Small intestine (tissue), 7 donors: Measurements from ENCODE around the gene MRTO4. TPM values are rescaled to one million over a fixed set of nuclear protein-coding genes. Genes with fewer than 3 reads are reported as not detected.

Experiments
- DNase-seq, 2 donors: peaks; one replicate each; pipeline versions ENCODE4 v3.0.0 to v3.0.0-alpha.2; 2013
- FAIRE-seq: peaks from 2 replicates; lab custom pipeline; 2012; peaks lifted over from hg19 to GRCh38; lab: Jason Lieb, UNC
- H3K27ac ChIP-seq, 3 donors: one replicate each; pipeline ENCODE4 v1.5.1; 2013; ENCODE audit warnings: low read length in 2 of 3, mild to moderate bottlenecking in 2 of 3, control low read depth in 1 of 3, inconsistent platforms in 1 of 3, low read depth in 1 of 3, moderate library complexity in 1 of 3
- H3K27me3 ChIP-seq, 3 donors: one replicate each; pipeline ENCODE4 v1.6.1; 2013; ENCODE audit warnings: low read length in 3 of 3, inconsistent platforms in 1 of 3; ENCODE audit not compliant: control insufficient read depth in 3 of 3, insufficient read depth in 3 of 3
- H3K36me3 ChIP-seq, 3 donors: one replicate each; pipeline ENCODE4 v1.6.1; 2013; ENCODE audit warnings: low read length in 3 of 3, inconsistent platforms in 1 of 3, low read depth in 1 of 3, mild to moderate bottlenecking in 1 of 3, moderate library complexity in 1 of 3; ENCODE audit not compliant: control insufficient read depth in 3 of 3, insufficient read depth in 2 of 3
- H3K4me1 ChIP-seq, 3 donors: one replicate each; pipeline ENCODE4 v1.6.1; 2013; ENCODE audit warnings: low read length in 2 of 3, inconsistent platforms in 1 of 3, low read depth in 1 of 3, mild to moderate bottlenecking in 1 of 3, moderate library complexity in 1 of 3; ENCODE audit not compliant: control insufficient read depth in 3 of 3, insufficient read depth in 2 of 3
- H3K4me3 ChIP-seq, 3 donors: one replicate each; pipeline ENCODE4 v1.5.1; 2013; ENCODE audit warnings: low read length in 3 of 3, control low read depth in 1 of 3, inconsistent platforms in 1 of 3, low read depth in 1 of 3, mild to moderate bottlenecking in 1 of 3, moderate library complexity in 1 of 3
- H3K9me3 ChIP-seq, 2 donors: one replicate each; pipeline ENCODE4 v1.6.1; 2013; ENCODE audit warnings: low read depth in 1 of 2, low read length in 1 of 2; ENCODE audit not compliant: control insufficient read depth in 2 of 2, insufficient read depth in 1 of 2
- WGBS, 3 donors: extraction: QIAGEN DNeasy Blood & Tissue Kit; methylation state at CpG; one replicate each; pipeline ENCODE4 v1.1.7; 2013; 5-methylcytosine and 5-hydroxymethylcytosine counted together
- polyA plus RNA-seq, 4 donors: library from polyadenylated mRNA; stranded (reverse) in 3 of 4; unstranded in 1 of 4; fragments of 200-250 nt in 3 of 4; fragments of 120-200 nt in 1 of 4; gene quantifications; one replicate each; pipeline versions ENCODE4 v1.2.1 to v1.2.3, GENCODE V29; 2013
- donor health status: healthy with polysubstance abuse.
- donor health status: control.
- donor health status: control.
- donor health status: Bipolar disorder and iron deficiency.
- donor health status: healthy.

Gene MRTO4
- polyA plus RNA-seq, 4 donors = 7.6 to 40.3 (median 17.5) TPM

GRCh38 chr1:19219451-19219850 is 32.2 kb upstream of the MRTO4 start:
- H3K27ac ChIP-seq = no peak overlapping the region
- WGBS, 3 donors = 86 to 91% (median 90%) methylated on average over 7 of the region's 7 CpGs
- no peaks in the 10 kb centered on the region for H3K4me1 ChIP-seq
- FAIRE-seq (no peak), DNase-seq (no peak)
- H3K36me3 ChIP-seq = peaks cover 16 to 59% (median 18%) of the 10 kb centered on the region in 3 donors
- no peak overlapping the region for H3K4me3 ChIP-seq
- no peaks in the 10 kb centered on the region for H3K27me3 ChIP-seq
- no peaks in the 10 kb centered on the region for H3K9me3 ChIP-seq

GRCh38 chr1:19220080-19220846 is 31.3 kb upstream of the MRTO4 start:
- Histone ChIP-seq H3K9me3 (no peaks in the 10 kb centered on the region), H3K4me1 (no peaks in the 10 kb centered on the region), H3K36me3 (peaks cover 20 to 61% (median 21%) of the 10 kb centered on the region in 3 donors), H3K27ac (peak overlapping the region in 1 of 3 donors; percentile 19), H3K4me3 (no peak overlapping the region), H3K27me3 (no peaks in the 10 kb centered on the region)
- FAIRE-seq (no peak), DNase-seq (no peak)
- WGBS, 3 donors = 92 to 96% (median 96%) methylated on average over 8 of the region's 8 CpGs

GRCh38 chr1:19220991-19221390 is 30.6 kb upstream of the MRTO4 start:
- WGBS, 3 donors = 65 to 86% (median 81%) methylated on average over 7 of the region's 7 CpGs

GRCh38 chr1:19222573-19222972 is 29.0 kb upstream of the MRTO4 start:
- WGBS, 3 donors = 96 to 98% (median 96%) methylated on average over 11 of the region's 11 CpGs
- Histone ChIP-seq H3K36me3 (peaks cover 29 to 75% (median 31%) of the 10 kb centered on the region in 3 donors), H3K27ac (no peak overlapping the region), H3K9me3 (no peaks in the 10 kb centered on the region), H3K27me3 (no peaks in the 10 kb centered on the region), H3K4me1 (no peaks in the 10 kb centered on the region), H3K4me3 (no peak overlapping the region)
- DNase-seq (no peak), FAIRE-seq (no peak)

More at GRCh38 chr1:19220991-19221390, 30.6 kb upstream of the MRTO4 start:
- FAIRE-seq (no peak), DNase-seq (no peak)
- no peak overlapping the region for H3K27ac ChIP-seq
- H3K9me3 ChIP-seq = no peaks in the 10 kb centered on the region
- H3K27me3 ChIP-seq = no peaks in the 10 kb centered on the region
- H3K4me1 ChIP-seq = no peaks in the 10 kb centered on the region
- H3K4me3 ChIP-seq = no peak overlapping the region
- peaks cover 23 to 64% (median 24%) of the 10 kb centered on the region in 3 donors for H3K36me3 ChIP-seq

- Histone ChIP-seq H3K4me1 (no peaks in the 10 kb centered on the region), H3K27me3 (no peaks in the 10 kb centered on the region), H3K4me3 (no peak overlapping the region), H3K9me3 (no peaks in the 10 kb centered on the region), H3K27ac (no peak overlapping the region), H3K36me3 (peaks cover 25 to 78% (median 31%) of the 10 kb centered on the region in 3 donors)
- no peak for FAIRE-seq
- 78 to 86% (median 80%) methylated on average over 15 of the region's 15 CpGs for WGBS, 3 donors
- DNase-seq = no peak
These were observed 28.4 kb upstream of the MRTO4 start for GRCh38 chr1:19222979-19223824.

- no peak overlapping the region for H3K4me3 ChIP-seq
- no peaks in the 10 kb centered on the region for H3K9me3 ChIP-seq
- no peak overlapping the region for H3K27ac ChIP-seq
- no peak for FAIRE-seq
- H3K4me1 ChIP-seq = no peaks in the 10 kb centered on the region
- WGBS, 3 donors = 77 to 92% (median 81%) methylated on average over 3 of the region's 3 CpGs
- peaks cover 26 to 79% (median 44%) of the 10 kb centered on the region in 3 donors for H3K36me3 ChIP-seq
- DNase-seq = no peak
- no peaks in the 10 kb centered on the region for H3K27me3 ChIP-seq
These were observed 22.4 kb upstream of the MRTO4 start for GRCh38 chr1:19229229-19229628.

- no peak overlapping the region for H3K4me3 ChIP-seq
- no peaks in the 10 kb centered on the region for H3K27me3 ChIP-seq
- FAIRE-seq = no peak
- H3K36me3 ChIP-seq = peaks cover 26 to 80% (median 41%) of the 10 kb centered on the region in 3 donors
- 87 to 91% (median 89%) methylated on average over 6 of the region's 6 CpGs for WGBS, 3 donors
- H3K27ac ChIP-seq = no peak overlapping the region
- H3K4me1 ChIP-seq = no peaks in the 10 kb centered on the region
- no peaks in the 10 kb centered on the region for H3K9me3 ChIP-seq
- DNase-seq = no peak
These were observed 21.7 kb upstream of the MRTO4 start for GRCh38 chr1:19229828-19230325.
